HG02943 (cell line): ENCODE results near the gene CDK5R2.

Source experiments
- ATAC-seq: cut with Tn5 transposase; IDR thresholded peaks from one replicate; pipeline ENCODE4 v1.9.1; 2021; ENCODE audit warnings: mild to moderate bottlenecking, low read depth, moderate library complexity; ENCODE audit not compliant: unreplicated experiment

Gene CDK5R2

GRCh38 chr2:219001577-219002394 is 42.3 kb downstream of the CDK5R2 start:
- ATAC-seq, result no peak

- no peak for ATAC-seq
These were observed 43.2 kb downstream of the CDK5R2 start for GRCh38 chr2:219002395-219003266.

- ATAC-seq, result no peak
These were observed 43.8 kb downstream of the CDK5R2 start for GRCh38 chr2:219003267-219003634.

GRCh38 chr2:219003979-219004378 is 44.5 kb downstream of the CDK5R2 start:
- ATAC-seq, result no peak

GRCh38 chr2:219009294-219009693 is 49.8 kb downstream of the CDK5R2 start:
- no peak for ATAC-seq

- ATAC-seq, result no peak
These were observed 50.8 kb downstream of the CDK5R2 start for GRCh38 chr2:219010162-219010756.

GRCh38 chr2:219010873-219011272 is 51.4 kb downstream of the CDK5R2 start:
- ATAC-seq, result no peak
